COR-L47 (cell line): ENCODE results near the gene IQSEC1.

Experiments used
- DNase-seq: peaks from one replicate; lab custom pipeline; 2025; lab: John Stamatoyannopoulos, UW

The IQSEC1 gene

GRCh38 chr3:12934431-12934830 is 138.8 kb downstream of the IQSEC1 start:
- DNase-seq: no peak

- DNase-seq: no peak
Measured at GRCh38 chr3:12933901-12934300, 139.3 kb downstream of the IQSEC1 start.

- DNase-seq: no peak
Measured at GRCh38 chr3:12932754-12933153, 140.5 kb downstream of the IQSEC1 start.

GRCh38 chr3:12932347-12932746 is 140.9 kb downstream of the IQSEC1 start:
- DNase-seq: no peak

GRCh38 chr3:12931273-12931905 is 141.8 kb downstream of the IQSEC1 start:
- no peak for DNase-seq

GRCh38 chr3:12929801-12930200 is 143.4 kb downstream of the IQSEC1 start:
- DNase-seq: no peak

GRCh38 chr3:12926660-12927059 is 146.6 kb downstream of the IQSEC1 start:
- no peak for DNase-seq

GRCh38 chr3:12925648-12926047 is 147.6 kb downstream of the IQSEC1 start:
- no peak for DNase-seq

- DNase-seq: no peak
Measured at GRCh38 chr3:12924437-12924836, 148.8 kb downstream of the IQSEC1 start.

GRCh38 chr3:12922881-12923431 is 150.3 kb downstream of the IQSEC1 start:
- DNase-seq: no peak

- DNase-seq: peak; percentile 4
Measured at GRCh38 chr3:12922306-12922705, 150.9 kb downstream of the IQSEC1 start.

GRCh38 chr3:12921736-12922135 is 151.5 kb downstream of the IQSEC1 start:
- no peak for DNase-seq

- no peak for DNase-seq
Measured at GRCh38 chr3:12920967-12921366, 152.3 kb downstream of the IQSEC1 start.

GRCh38 chr3:12919205-12919604 is 154.0 kb downstream of the IQSEC1 start:
- DNase-seq: no peak

GRCh38 chr3:12918231-12918630 is 155.0 kb downstream of the IQSEC1 start:
- no peak for DNase-seq

- no peak for DNase-seq
Measured at GRCh38 chr3:12916159-12916558, 157.1 kb downstream of the IQSEC1 start.

GRCh38 chr3:12914088-12914487 is 159.1 kb downstream of the IQSEC1 start:
- no peak for DNase-seq

GRCh38 chr3:12911881-12912415 is 161.3 kb downstream of the IQSEC1 start:
- DNase-seq: no peak

GRCh38 chr3:12910356-12911099 is 162.7 kb downstream of the IQSEC1 start:
- DNase-seq: peak; percentile 33

GRCh38 chr3:12909710-12910109 is 163.5 kb downstream of the IQSEC1 start:
- DNase-seq: no peak

- DNase-seq: no peak
Measured at GRCh38 chr3:12908859-12909258, 164.4 kb downstream of the IQSEC1 start.

- no peak for DNase-seq
Measured at GRCh38 chr3:12908136-12908730, 165.0 kb downstream of the IQSEC1 start.

GRCh38 chr3:12907729-12908128 is 165.5 kb downstream of the IQSEC1 start:
- no peak for DNase-seq
